NCI-H345 treated with DMSO at 0.1 percent for 48 hours (cell line): ENCODE measurements around the gene RHCG.

ENCODE experiments used
- DNase-seq: peaks from one replicate; lab custom pipeline; 2025; ENCODE audit not compliant: unreplicated experiment; lab: John Stamatoyannopoulos, UW

Gene RHCG

DNA sequence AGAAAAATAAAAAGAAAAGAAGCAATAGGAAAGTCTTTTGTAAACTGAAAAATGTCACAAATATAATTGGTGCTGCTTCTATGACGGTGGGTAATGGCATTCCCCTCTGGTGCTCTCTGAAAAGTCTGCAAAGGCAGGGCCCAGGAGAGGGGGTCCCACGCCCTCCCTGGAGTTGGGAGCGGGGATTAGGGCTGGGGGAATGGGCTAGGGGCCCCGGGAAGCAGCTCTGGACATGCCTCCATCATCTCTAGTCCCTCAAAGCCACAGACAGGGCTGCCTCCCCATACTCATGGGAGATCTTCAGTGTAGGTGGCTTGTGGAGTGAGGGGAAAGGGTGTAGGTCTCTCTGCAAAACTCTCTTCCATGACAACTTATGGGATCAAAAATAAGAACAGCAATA, 7.8 kb upstream of the RHCG start:
- no peak for DNase-seq

DNA sequence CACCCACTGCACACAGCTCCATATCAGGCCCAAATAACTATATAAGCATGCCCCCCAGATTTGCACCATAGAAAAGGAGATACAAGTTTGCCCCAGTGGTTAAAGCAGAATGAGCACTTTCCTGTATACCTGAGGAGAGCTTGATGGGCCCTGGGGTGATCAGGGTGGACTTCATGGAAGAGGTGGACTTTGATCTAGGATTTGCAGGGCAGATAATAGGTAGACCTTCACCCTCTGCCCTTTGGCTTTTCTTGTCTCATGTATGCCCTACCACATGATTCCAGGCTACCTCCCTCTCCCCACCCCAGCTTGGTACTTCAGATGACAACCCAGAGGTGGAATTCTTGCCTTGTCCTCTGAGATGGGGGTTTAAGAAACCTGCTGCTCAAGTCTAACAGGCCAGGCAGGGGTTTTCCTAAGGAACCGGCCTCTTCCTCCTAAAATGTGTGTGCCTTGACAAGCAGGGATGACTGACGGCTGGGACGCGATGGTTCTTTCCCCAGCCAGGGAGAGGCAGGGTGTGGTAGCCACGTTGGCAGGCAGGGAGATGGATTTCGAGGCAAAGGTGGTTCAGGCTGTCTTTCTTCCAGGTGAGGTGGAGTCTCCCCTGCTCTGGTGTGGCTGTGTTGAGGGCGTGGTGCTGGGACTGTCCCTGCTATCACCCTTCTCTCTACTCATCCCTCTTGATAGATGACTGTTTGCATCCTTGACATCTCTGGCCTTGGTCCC, 6.6 kb upstream of the RHCG start:
- DNase-seq = no peak

GRCh38 chr15:89501646-89502045, 5.3 kb upstream of the RHCG start:
- no peak for DNase-seq

DNA sequence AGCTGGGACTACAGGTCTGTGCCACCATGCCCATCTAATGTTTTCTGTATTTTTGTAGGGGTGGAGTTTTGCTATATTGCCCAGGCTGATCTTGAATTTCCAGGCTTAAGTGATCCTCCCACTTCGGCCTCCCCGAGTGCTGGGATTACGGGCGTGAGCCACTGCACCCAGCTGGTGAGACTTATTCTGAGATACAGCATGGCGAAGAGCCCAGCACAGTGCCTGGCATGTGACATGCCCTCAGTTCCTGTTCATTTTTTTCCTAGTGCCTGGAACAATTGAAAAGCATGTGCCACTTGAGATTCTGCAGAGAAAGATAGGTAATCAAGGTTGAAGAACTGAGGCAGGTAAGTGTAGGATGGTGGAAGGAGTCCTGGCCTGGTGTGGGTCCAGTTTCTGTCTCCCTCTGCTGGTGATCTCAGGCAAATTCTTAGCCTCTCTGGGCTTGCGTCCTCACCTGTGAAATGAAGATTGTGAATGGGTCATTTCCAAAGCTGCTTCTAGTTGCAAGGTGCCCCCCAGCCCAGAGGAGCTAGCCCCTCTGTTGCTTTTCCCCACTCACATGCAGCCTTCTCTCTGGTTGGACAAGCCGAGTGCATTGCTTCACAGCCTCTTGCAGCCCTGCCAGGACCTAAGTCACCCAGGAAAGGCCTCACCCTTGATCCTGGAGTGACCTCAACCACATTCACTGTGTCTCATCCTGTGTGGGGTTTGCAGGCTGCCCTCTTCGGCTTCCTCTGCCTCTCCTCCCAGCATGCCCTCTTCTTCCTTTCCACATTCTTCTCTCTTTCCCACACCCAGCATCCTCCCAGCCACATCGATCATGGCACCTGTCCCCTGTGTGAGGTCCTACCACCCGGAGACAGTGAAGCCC, 4.3 kb upstream of the RHCG start:
- no peak for DNase-seq

DNA sequence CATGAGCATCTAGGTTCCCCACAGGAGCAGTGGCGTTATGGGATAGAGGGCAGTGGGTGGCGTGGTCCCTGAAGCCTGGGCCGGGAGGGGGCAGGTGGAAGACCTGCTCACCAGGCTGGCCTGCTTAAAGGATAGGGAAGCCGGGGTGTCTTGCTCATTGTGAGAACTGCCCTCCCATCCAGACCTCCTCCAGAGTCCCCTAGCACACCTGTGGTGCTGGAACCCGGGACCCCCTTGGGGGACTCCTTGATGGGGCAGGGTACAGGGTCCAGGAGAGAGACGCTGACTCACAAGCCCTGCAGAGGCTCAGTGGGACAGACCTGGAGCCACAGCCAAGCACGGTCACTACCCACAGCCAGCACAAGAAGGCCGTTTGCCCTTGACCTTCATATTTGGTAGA, 2.8 kb upstream of the RHCG start:
- DNase-seq = no peak

DNA sequence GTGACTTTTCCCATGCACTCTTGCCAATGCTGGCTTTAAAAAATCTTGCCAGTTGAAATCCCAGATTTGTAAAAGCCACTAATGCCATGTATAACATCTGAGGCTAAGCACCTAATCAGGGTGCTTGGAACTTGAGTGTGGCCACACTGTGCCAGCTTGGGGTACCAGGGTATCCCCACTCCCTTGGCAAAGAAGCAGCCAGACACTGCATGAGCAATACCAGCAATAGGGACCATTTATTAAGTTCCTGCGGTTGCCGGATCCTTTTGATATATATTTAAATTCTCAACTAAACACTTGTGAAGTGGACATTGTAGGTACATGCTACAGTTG, 2.2 kb upstream of the RHCG start:
- DNase-seq = no peak

DNA sequence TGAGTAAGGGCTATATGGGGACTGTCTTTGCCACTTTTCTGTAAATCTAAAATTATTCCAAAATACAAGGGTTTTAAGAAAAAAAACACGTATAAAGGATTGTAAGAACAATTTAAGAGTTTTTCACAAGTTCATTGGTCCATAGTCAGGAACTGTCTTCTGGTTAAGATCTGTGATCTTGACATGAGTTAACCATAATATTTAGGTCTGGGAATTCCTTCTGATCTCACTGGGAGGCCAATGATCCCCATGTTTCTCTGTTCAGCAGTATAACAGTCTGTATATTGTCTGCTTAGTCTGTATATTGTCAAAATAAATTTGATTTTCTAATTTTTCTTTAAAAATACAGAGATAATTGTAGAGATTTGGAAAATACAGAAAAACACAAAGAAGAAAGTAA, 848 bp upstream of the RHCG start:
- DNase-seq = no peak

GRCh38 chr15:89495638-89496145, 691 bp downstream of the RHCG start:
- DNase-seq = no peak

DNA sequence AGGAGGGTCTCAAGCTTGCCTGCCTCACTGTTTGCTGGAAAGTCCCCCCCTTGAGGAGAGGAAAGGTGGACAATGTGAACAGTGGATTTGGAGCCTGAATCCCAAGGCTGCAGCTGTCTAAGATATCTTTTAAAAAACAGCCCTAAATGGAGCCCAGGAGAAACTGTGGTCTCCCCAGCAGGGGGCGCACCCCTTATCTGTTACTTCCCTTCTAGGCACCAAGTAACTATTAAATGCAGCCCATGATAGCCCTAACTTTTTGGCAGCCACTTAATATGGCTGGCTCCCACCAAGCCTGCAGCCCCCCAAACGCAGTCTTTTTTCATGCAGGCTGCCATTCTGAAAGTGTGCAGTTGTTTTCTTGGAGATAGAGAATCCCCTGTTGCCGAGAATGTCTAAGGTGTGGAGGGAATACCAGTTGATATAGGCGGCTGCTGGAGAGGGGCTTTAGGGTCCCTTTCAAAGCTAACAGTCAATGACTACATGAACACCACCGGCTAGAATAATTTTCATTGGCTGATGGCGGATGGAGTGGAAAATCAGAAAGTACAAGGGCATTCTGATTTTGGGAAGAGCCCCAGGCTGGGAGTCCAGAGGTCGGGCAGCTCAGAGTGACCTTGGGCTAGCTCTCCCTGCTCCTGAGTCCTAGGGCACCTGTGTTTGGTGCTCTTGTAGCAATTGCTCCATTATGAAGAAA, 1.3 kb downstream of the RHCG start:
- DNase-seq = no peak

GRCh38 chr15:89494031-89494430, 2.4 kb downstream of the RHCG start:
- DNase-seq = no peak

DNA sequence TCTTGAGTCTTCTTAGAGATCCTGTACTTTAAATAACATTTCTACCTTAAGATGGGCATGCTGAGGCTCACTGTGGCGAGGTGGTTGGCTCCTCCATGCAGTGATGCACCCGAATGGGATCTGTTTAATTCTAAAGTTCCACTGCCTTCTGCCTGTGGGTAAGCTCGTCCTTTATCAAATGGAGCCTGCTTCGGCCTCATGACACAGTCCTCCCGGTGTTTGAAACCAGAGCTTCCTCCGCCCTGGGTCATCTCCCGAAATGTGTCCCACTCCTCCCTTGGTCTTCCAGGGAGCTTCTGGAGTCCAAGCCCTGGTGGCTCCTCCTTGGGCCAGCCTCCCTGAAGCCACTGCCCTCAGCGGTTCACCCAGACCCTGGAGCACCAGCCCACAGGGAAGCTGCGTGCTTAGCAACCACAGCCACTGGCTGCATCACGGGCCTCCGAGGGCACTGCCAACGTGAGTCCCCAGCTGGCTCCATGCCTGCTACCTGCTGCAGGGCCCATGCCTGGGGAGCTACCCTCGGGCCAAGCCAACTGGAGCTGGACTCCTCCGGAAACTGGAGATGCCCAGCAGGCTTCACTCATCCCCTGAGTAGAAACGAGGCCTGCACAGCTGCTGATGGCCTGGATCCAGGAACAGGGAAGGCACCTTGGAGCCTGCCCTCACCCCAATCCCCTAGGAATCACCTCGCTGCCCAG, 3.3 kb downstream of the RHCG start:
- DNase-seq = no peak

- DNase-seq = no peak
Observed at GRCh38 chr15:89492111-89492641, 4.2 kb downstream of the RHCG start.

DNA sequence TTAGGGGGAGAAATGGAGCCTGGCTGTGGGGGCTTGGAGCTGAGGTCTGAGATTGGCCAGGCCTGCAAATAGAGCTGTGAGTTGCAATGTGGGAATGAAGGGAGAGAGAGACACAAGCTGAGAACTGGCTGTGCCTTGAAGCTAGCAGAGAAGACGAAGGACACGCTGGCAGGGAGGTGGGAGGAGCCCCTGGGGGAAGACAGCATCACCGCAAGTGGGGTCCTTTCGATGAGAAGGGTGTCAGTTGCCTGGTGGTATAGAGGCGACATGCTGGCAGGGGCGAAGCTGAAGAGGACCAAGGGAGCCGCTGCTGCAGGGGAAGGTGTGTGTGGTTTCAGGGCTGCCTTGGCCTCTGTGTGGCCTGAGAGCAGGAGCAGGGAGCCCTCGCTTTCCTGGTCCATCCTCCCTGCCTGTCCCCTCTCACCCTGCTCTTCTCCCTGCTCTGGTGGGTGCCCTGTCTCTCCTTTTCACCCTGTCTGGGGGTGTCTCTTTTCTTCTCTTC, 5.5 kb downstream of the RHCG start:
- no peak for DNase-seq

- DNase-seq = no peak
Observed at GRCh38 chr15:89490081-89490813, 6.1 kb downstream of the RHCG start.

- DNase-seq = no peak
Observed at GRCh38 chr15:89489376-89489775, 7.0 kb downstream of the RHCG start.

DNA sequence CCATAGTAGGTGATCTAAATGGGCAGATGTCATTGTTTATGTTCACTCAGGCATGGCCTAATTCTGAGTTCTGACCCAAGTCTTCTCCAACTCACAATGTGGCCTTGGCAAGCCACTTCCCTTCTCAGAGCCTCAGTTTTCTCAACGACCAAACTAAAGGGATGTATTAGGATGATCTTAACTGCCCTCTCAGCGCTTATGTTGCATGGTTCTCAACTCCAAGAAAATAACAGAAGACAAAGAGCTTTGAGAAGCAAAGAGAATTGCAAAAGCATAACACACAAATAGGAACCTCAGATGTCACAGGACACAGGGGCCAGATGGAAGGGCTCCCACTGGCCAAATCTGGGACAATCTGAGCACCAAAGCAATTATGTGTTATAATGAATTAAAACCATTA, 8.6 kb downstream of the RHCG start:
- no peak for DNase-seq

DNA sequence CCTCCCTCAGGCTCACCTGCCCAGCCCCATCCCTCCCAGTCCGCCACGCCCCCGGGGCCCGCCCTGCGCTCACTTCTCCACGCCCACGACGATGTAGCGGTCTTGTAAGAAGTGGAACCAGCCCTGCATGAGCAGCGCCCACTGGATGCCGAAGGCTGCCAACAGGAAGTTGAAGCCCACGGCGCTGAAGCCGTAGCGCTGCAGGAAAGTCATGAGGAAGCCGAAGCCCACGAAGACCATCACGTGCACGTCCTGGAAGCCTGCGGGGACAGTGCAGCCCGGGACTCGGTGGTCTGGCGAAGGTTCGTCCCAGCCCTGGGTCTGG, 9.7 kb downstream of the RHCG start:
- DNase-seq = no peak

DNA sequence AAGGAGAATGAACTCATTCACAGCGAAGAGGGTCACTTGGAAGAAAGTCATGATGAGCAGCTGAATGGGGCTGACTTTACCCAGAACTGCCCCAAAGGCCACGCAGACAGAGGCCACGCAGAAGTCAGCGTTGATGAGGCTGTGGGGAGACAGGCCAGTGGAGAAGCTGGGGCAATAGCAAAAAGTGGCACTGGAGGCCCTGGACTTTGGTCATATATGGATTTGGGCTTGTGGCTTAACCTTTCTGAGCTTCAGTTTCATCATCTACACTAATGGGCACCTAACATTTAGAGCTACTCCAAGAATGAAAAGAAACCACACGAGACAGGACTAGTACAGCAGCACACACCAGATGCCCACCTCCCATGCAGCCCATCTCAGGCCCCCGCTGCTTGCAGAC, 13.3 kb downstream of the RHCG start:
- no peak for DNase-seq

DNA sequence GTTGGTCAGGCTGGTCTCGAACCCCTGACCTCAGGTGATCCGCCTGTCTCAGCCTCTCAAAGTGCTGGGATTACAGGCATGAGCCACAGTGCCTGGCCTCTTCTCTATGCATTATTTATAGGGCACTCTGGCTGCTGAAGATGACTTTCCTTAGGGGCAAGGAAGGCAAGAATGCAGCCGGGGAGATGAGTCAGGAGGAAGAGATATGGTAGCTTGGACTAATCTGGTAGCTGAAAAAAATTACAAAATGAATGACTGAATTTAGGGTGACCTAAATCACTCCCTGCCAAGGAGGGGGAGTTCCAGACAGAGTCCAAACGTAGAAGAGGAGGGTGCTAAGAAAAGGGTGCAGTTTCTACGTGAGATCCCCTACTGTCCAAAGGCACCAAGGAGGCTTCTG, 14.2 kb downstream of the RHCG start:
- no peak for DNase-seq

- no peak for DNase-seq
Observed at GRCh38 chr15:89480505-89480904, 15.9 kb downstream of the RHCG start.
